ENCODE measurements around the gene MYBPH.

MYBPH gene

GRCh38 chr1:203120325-203121153 is 55.1 kb downstream of the MYBPH start (continued):
- TF ChIP-seq CREB5 (CRISPR knock-in tag; IDR thresholded peaks at IDR 0.05; ENCODE audit: low read depth) (no peak), OSR1 (CRISPR knock-in tag; IDR thresholded peaks at IDR 0.05) (no peak), ZNF8 (CRISPR knock-in tag; IDR thresholded peaks at IDR 0.05) (no peak), SNAI2 (CRISPR knock-in tag; IDR thresholded peaks at IDR 0.05) (no peak), ZFP3 (CRISPR knock-in tag; IDR thresholded peaks at IDR 0.05) (no peak)
